ENCODE results near the gene PRKN.
"Not testable (repeated sequence)": the region's sequence is repeated elsewhere in the genome, so short reads cannot be mapped to it uniquely, and the experiment has no call there.

The PRKN gene

GRCh38 chr6:162710419-162710818 lies 17.1 kb downstream of the PRKN start:
- no peak for DNase-seq

- DNase-seq: no peak
Observed at GRCh38 chr6:162709431-162709830, 18.1 kb downstream of the PRKN start.

- DNase-seq: no peak
Observed at GRCh38 chr6:162708971-162709370, 18.6 kb downstream of the PRKN start.

GRCh38 chr6:162706232-162706631 lies 21.3 kb downstream of the PRKN start:
- no peak for DNase-seq

- no peak for DNase-seq
Observed at GRCh38 chr6:162705736-162706135, 21.8 kb downstream of the PRKN start.

GRCh38 chr6:162704001-162704400 lies 23.6 kb downstream of the PRKN start:
- DNase-seq: no peak

GRCh38 chr6:162702446-162702845 lies 25.1 kb downstream of the PRKN start:
- DNase-seq: no peak

GRCh38 chr6:162701551-162701950 lies 26.0 kb downstream of the PRKN start:
- no peak for DNase-seq

- DNase-seq: no peak
Observed at GRCh38 chr6:162700966-162701365, 26.6 kb downstream of the PRKN start.

- no peak for DNase-seq
Observed at GRCh38 chr6:162699961-162700360, 27.6 kb downstream of the PRKN start.

- DNase-seq: no peak
Observed at GRCh38 chr6:162698440-162698839, 29.1 kb downstream of the PRKN start.

- DNase-seq: no peak
Observed at GRCh38 chr6:162697872-162698403, 29.6 kb downstream of the PRKN start.

- no peak for DNase-seq
Observed at GRCh38 chr6:162690158-162690557, 37.4 kb downstream of the PRKN start.

- no peak for DNase-seq
Observed at GRCh38 chr6:162688751-162689345, 38.7 kb downstream of the PRKN start.

GRCh38 chr6:162685586-162685985 lies 42.0 kb downstream of the PRKN start:
- DNase-seq: no peak

- DNase-seq: no peak
Observed at GRCh38 chr6:162684961-162685360, 42.6 kb downstream of the PRKN start.

- no peak for DNase-seq
Observed at GRCh38 chr6:162684052-162684451, 43.5 kb downstream of the PRKN start.

GRCh38 chr6:162683135-162683534 lies 44.4 kb downstream of the PRKN start:
- no peak for DNase-seq

GRCh38 chr6:162681447-162681846 lies 46.1 kb downstream of the PRKN start:
- no peak for DNase-seq

- DNase-seq: no peak
Observed at GRCh38 chr6:162680871-162681270, 46.7 kb downstream of the PRKN start.

GRCh38 chr6:162680367-162680766 lies 47.2 kb downstream of the PRKN start:
- DNase-seq: no peak

GRCh38 chr6:162679681-162680080 lies 47.9 kb downstream of the PRKN start:
- no peak for DNase-seq

- not testable (repeated sequence) for DNase-seq
Observed at GRCh38 chr6:162678896-162679295, 48.7 kb downstream of the PRKN start.

- no peak for DNase-seq
Observed at GRCh38 chr6:162675503-162675902, 52.1 kb downstream of the PRKN start.

- DNase-seq: no peak
Observed at GRCh38 chr6:162674452-162674851, 53.1 kb downstream of the PRKN start.

Measured in 8988T (cell line).